G401 (cell line): ENCODE data around the gene RNF123. TPM values are rescaled to one million over a fixed set of nuclear protein-coding genes. Genes with fewer than 3 reads are reported as not detected.
"Not testable (repeated sequence)": the region's sequence is repeated elsewhere in the genome, so short reads cannot be mapped to it uniquely, and the experiment has no call there.

ENCODE experiments used
- DNase-seq: peaks from one replicate; pipeline ENCODE4 v3.0.0-alpha.2; 2015; ENCODE audit warnings: low spot score
- in situ Hi-C: cut with HindIII; loops from 2 replicates; pipeline ENCODE4 v1.10.0; 2016; ENCODE audit warnings: low sequenced_read_pairs, mixed read lengths
- total RNA-seq: library from RNA; depleted of rRNA; stranded (reverse); fragments of >200 nt; shearing (Covaris generic); gene quantifications from 2 replicates; pipeline ENCODE4 v1.2.3, GENCODE V29; 2014

RNF123 gene
- total RNA-seq, 1 experiment from 2014 or later: 34.0 TPM

DNA sequence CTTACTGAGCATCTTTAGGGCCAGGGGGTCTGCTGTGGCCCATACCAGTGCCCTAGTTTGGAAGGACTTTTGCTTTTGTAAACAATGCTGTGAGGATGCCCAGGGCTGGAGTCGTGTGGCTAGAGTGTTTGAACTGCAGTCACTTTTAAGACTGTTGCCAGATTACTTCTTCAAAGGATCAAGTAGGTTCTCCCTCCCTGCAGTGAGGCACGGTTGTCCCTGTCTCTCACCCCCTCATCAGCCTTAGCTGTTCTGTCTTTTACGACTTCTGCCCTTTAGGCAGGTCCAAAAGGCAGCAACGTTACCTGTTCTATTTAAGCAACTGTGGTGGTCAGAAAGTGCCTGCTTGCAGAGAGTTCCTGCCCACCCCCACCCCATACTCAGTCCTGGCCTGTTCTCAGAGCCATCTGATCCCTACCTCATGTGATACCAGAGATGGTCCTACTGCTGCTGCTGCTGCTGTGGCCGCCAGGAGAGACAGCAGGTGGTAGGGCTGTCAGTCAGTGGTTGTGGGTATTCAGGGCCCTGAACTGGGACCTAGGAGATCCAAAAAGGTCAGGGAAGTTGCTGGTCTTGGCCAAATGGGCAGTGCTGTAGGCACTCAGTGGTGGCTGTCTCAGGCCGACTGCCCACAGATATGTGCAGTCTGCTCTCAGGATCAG, 5.2 kb downstream of the RNF123 start:
- in situ Hi-C loops, DNase-seq: not testable (repeated sequence)

DNA sequence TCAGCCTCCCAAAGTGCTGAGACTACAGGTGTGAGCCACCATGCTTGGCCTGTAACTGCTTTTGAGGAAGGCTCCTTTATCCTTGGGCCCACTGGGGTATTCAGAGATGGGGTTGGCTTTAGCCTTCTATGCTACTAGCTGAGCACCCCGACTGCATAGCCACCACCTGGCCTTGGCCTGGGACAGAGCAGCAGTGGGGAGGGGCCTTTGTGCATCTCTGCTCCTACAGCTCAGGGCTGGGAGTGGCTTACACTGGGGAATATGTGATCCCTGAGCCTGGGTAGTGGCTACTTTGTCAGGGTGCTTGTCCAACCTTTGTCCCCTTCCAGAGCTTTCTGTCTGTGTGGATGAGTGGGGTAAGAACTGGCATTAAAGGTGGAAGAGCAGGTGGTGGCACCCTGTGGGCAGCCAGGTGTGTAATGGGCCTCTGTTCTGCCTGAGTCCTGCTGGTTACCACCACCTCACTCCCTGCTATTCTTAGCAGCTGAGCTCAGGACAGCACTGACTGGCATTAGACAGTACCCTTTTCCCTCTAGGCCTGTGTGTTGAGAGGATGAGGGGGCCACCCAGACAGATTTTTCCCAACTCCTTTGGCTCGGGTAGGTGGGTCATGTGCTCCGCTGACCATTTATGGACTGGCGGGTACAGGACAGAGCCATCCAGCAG, 6.1 kb downstream of the RNF123 start:
- in situ Hi-C loops: not testable (repeated sequence)

DNA sequence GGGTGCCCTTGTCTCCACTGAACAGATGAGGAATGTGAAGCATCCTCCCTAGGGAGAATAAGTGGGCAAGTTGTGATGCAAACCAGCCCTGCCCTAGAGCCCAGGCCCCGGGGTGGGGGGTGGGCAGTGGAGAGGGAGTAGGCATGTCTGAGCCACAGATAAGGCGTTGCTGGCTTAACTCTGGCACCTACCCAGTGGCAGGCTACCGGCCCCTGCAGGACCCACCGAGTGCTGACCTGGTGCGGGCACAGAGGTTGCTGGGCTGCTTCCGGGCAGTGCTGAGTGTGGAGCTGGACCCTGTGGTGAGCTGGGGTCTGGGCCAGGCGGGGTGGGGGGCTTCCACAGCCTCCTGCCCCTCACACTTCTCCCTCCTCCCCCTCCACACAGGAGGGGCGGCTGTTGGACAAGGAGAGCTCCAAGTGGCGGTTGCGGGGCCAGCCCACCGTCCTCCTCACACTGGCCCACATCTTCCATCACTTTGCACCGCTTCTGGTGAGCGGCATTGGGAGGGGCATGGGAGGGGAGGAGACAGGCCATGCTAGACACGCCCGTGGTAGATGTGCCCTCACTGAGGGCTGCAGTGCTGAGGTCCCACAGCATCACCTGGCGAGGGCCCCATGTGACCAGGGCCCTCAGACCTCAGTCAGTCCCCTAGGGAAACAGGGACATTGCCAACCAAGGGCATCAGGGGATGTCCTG, 10.1 kb downstream of the RNF123 start:
- in situ Hi-C loops: no loop called here
- DNase-seq: no peak

More for the DNA sequence above, 6.1 kb downstream of the RNF123 start:
- peak; percentile 40 for DNase-seq

DNA sequence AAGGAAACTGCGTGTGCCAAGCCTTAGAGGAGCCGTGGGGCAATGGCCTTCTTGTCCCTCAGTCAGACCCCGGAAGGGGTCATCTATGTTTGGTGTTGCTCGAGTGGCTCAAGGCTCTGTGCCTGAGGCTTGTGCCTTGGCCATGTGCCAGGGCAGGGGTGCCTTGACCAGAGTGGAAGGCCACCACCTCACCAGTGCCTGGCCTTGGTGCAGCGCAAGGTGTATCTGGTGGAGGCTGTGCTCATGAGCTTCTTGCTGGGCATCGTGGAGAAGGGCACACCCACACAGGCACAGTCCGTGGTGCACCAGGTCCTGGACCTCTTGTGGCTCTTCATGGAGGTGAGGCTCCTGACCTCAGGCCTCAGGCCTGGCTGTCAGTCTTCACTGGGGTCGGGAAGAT, 10.7 kb downstream of the RNF123 start:
- in situ Hi-C loops: no loop called here
- DNase-seq: no peak

DNA sequence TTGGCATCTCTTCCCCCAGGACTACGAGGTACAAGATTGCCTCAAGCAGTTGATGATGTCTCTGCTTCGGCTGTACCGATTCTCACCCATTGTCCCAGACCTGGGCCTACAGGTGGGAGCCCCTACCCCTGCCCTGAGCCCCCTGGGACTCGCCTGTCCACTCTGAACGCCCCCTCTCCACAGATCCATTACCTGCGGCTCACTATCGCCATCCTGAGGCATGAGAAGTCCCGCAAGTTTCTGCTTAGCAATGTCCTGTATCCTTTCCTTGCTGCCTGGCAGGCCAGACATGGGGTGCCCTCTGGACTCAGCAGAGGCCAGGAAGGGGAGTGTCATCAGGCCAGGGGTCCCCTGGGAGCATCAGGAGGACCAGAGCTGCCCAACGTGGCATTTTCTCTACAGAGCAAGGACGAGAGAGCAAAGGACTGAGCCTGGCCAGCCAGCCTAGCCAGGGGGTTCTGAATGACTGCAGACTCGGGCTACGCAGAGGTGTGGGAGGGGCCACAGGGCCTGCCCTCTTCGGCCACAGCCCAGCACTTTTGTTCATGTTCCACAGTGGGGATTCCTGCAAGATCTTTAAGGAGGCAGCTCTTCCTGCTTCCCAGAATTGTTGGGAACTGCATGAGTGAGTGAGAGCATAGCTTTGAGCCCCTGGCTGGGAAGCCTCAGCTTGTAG, 11.2 kb downstream of the RNF123 start:
- in situ Hi-C loops: no loop called here
- no peak for DNase-seq

DNA sequence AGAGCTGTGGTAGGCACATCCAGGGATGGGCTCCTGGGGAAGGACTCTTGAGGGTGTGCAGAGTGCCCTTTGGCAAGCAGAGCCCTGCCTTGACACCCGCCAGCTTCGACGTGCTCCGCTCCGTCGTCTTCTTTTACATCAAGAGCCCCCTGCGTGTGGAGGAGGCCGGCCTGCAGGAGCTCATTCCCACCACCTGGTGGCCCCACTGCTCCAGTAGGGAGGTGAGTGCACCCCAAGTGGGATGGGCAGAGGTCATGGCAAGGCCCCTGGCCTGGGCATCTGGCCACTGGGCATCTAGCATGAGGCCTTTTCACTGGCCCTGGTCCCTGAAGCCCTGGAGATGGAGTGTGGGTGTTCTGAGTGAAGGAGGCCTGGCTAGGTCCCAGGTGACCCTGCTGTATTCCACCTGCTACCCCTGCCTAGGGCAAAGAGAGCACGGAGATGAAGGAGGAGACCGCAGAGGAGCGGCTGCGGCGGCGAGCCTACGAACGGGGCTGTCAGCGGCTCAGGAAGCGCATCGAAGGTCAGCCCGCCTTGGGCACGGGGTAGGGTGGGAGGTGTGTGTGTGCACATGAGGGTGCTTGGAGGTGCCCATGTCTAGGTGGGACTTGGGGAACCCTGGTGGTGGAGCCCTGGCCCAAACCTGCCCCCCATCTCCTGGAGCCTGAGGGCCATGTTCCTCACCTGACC, 12.2 kb downstream of the RNF123 start:
- no peak for DNase-seq
- in situ Hi-C loops: no loop called here

DNA sequence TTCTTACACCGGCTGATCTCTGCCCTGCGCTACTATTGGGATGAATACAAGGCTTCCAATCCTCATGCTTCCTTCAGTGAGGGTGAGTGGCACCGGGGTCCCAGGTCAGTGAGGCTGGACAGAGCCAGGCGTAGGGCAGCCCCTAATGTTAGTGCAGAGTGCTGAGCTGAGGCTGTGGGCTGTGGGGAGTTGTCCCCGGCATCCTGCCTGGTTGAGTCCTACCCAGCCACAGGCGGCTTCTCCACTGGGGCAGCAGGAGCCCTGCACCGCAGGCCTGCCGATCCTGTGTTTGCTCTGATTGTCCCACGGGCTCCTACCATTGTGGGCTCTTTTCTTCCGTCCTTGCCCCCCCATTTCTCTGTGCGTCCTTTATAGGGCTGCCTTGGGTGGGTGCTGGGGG, 13.3 kb downstream of the RNF123 start:
- in situ Hi-C loops: no loop called here
- no peak for DNase-seq

DNA sequence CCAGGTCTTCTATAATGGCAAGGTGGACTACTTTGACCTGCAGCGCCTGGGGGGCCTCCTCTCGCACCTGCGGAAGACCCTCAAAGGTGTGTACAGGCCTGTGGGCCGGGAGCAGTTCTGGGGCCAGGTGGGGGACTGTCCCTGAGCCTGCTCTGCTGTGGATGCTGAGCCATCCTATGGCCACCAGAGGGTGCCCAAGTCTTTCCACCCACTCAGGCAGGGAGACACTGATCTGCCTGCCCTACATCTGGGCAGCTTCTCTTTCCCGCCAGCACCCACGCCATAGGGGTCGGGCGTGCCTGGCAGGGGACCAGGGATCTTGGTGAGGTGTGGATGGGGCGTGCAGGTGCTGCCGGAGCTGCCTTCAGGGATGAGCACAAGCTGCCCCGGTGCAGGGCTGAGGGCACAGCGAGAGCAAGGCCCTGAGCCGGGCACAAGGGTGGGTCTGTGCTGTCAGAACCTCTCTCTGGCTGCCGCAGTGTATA, 14.1 kb downstream of the RNF123 start:
- peak; percentile 57 for DNase-seq
- in situ Hi-C loops: no loop called here

DNA sequence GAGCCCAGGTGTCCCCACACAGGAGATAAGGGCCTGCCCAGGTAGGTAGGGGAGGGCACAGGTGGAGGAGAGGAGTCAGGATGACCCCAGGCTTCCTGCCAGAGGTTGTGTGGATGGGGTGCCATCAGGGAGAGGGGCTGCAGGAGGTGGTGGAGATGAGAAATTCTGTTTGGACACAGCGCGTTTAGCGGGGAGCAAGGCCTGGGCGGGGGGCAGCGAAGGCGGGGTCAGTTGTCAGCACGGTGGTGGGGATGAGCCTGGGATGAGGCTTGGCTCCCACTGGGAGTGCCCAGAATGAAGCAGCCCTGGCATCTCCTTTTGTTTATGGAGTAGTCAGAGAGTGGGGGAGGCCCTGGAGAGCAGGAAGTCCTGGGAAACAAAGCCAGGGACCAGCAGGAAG, 14.6 kb downstream of the RNF123 start:
- in situ Hi-C loops: no loop called here
- DNase-seq: no peak

DNA sequence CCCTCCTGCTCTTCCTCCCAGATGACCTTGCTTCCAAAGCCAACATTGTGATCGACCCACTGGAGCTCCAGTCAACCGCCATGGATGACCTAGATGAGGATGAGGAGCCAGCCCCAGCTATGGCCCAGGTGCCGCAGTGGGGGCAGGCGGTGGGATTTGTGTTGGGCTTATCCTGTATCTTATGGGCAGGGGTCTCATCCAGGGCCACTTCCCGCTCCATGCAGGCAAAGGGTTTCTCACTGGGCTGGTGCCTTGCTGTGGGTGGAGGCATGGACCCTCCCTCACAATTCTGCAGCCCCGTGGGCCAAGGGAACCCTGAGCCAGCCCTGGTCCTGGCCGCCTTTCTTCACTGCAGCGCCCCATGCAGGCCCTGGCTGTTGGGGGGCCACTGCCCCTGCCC, 15.3 kb downstream of the RNF123 start:
- in situ Hi-C loops: no loop called here
- no peak for DNase-seq

DNA sequence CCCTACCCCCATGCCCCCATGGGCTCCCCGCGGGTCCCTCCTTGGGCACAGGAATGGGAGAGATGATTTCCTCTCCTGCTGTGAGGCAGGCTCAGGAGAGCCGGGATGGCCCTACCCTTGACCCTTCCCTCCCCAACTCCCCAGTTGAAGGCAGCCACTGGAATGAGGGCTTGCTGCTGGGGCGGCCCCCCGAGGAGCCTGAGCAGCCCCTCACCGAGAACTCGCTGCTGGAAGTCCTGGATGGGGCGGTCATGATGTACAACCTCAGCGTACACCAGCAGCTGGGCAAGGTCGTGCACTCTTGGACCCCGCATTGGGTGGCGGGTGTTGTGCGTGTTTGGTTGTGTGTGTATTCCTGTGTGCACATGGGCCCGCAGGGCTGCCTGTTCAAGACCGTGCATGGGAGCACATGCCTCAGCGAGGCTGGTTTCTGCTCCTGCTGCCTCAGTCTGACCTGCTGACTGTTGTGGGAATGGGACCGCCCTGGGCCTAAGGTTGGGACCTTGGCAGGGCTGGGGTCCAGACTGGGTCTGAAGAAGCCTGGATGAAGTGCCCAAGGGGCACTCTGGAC, 16.1 kb downstream of the RNF123 start:
- in situ Hi-C loops: no loop called here
- no peak for DNase-seq

DNA sequence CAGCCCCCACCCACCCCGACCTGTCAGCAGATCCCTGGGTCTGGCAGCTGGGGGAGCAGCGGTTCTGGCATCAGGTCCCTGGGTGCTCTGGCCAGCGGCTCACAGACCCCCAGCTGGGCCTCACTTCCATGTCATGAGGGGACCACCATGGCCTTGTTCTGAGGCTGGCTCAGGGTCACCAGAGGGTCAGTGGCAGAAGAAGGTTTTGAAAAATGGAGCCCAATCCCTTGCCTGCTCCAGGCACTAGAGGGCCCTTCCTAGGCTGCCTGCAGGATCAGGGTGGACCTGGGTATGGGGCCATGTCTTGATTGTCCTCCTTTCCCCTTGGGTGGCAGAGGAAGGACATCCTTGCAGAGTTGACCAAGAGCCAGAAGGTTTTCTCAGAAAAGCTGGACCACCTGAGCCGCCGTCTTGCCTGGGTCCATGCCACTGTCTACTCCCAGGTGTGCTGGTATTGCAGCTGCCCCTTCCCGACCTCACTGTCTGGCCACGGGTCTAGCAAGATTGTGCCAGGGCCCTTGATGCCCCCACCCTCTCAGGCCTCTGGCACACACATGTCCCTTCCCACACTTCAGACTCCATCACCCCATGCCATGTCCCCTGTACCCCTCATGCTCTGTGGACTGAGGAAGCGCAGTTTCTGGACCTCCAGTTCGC, 17.2 kb downstream of the RNF123 start:
- DNase-seq: no peak
- in situ Hi-C loops: no loop called here

DNA sequence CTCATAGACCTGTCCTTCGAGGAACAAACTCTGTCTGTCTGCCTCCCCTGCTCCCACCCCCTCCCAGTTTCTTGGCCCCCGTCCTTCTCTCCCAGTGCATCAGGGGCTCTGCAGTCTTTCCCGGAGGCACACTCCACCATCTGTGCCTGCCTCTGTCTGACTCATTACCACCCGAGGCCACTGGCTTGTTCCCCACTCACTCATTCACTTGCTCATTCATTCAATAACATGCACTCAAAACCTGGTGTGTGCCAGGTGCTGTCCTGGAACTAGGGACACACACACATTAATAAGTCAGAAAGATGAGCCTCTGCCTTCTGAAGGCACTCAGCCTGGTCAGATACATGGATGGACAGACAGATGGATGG, 17.7 kb downstream of the RNF123 start:
- in situ Hi-C loops: no loop called here

DNA sequence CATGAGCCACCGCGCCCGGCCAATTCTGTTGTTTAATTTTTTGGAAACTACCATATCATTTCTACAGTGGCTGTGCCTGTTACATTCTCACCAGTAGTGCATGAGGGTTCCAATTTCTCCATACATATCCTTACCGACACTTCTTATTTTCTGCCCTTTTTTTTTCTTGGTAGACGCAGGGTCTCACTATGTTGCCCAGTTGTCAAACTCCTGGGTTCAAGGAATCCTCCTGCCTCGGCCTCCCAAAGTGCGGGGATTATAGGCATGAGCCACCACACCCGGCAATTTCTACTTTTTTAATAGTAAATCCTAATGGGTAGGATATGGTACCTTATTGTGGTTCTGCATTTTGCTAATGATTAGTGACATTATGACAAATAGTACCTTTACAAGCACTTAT, 20.5 kb downstream of the RNF123 start:
- no peak for DNase-seq
- in situ Hi-C loops: no loop called here

More for the DNA sequence above, 17.7 kb downstream of the RNF123 start:
- DNase-seq: no peak

DNA sequence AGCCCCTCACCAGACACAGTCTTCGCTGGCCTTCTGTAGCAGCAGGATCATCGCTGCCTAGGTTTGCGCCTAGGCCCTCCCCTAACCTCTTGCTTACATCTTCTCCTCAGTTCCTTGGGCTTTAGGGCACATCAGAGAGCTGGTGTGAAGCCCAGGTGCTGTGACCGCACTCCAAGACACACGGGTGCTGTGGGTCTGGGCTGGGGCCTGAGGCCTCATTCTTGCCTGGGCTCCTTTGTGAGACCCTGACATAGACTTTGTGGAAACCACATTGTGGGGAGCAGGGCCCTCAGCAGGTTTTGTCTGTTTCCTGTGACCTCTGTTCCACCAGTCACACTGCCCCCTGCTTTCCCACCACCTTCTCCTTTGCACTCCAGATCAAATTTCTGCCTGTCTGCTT, 22.1 kb downstream of the RNF123 start:
- no peak for DNase-seq
- in situ Hi-C loops: no loop called here

DNA sequence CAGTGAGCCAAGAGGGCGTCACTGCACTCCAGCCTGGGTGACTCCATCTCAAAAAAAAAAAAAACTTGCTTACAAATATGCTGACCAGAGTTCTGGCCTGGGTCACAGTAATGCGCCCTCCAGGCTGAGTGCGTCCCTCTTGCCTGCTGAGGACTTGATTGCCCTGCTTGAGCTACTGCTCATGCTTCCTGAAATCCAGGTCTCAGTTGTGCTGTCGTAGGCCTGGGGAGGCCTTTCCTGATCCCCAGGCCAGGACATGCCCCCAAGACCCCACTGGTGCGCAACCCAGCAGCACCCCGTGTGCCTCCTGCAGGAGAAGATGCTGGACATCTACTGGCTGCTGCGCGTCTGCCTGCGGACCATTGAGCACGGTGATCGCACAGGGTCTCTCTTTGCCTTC, 22.8 kb downstream of the RNF123 start:
- in situ Hi-C loops: no loop called here
- DNase-seq: no peak

DNA sequence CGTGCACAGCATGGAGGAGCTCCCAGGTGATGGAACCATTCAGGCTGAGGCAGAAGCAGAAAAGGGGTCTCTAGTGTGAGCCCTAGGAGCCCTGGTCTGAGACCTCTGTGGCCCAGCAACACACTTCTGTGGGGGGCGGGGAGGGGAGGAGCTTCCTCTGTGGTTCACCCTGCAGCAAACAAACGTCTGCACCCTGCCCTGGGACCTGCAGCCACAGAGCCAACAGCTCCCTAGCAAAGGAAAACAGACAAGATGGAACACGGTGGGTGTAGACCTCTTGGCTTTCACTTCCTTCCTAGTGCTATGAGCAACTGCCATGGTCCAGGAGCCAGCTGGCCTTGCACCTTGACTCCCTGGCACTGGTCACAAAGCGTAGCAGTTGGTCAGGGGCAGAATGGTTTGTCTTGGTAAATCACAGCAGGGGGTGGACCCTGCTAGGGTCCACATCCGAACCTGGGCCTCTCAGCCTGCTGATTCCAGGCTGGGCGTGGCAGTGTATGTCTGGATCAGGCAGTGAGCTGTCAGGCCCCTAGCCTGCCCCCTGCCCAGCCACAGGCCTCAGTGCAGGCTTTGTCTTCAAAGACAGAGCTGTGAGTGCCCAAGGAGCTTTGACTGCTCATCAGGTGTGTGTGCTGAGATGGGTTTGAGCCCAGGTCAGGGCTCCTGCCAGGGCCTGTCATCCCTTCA, 23.4 kb downstream of the RNF123 start:
- DNase-seq: no peak
- in situ Hi-C loops: no loop called here
